Activated B cell treated with CpG ODN at 0.5 μM for 24 hours (primary cell): Measurements from ENCODE around the gene CBX7. TPM values are rescaled to one million over a fixed set of nuclear protein-coding genes. Genes with fewer than 3 reads are reported as not detected.

Experiments
- ATAC-seq: fragments of 200-7000 bp; cut with Tn5 transposase; one replicate; pipeline ENCODE4 v1.10.0; 2021; ENCODE audit warnings: low read depth, mild to moderate bottlenecking, moderate library complexity
- CTCF ChIA-PET: fragments of 350-600 bp; sonication (Branson Sonifier 250); formaldehyde crosslinking; loops from one replicate; lab custom pipeline; 2021; ENCODE audit warnings: antibody characterized with exemption; lab: Charles Lee
- POLR2A ChIA-PET: fragments of 350-600 bp; sonication (Branson Sonifier 250); formaldehyde crosslinking; loops from one replicate; lab custom pipeline; 2021; ENCODE audit warnings: antibody characterized with exemption; lab: Charles Lee
- DNase-seq: peaks from one replicate; pipeline ENCODE4 v3.0.0; 2022
- H3K27ac Mint-ChIP-seq: one replicate; pipeline ENCODE4 v1.8.0; 2020; ENCODE audit warnings: mixed read lengths
- H3K27me3 Mint-ChIP-seq: one replicate; pipeline ENCODE4 v1.8.0; 2021; ENCODE audit warnings: mixed read lengths
- H3K36me3 Mint-ChIP-seq: one replicate; pipeline ENCODE4 v1.8.0; 2021; ENCODE audit warnings: low read depth, mixed read lengths
- H3K4me1 Mint-ChIP-seq: one replicate; pipeline ENCODE4 v1.8.0; 2021; ENCODE audit warnings: mixed read lengths
- H3K4me3 Mint-ChIP-seq: one replicate; pipeline ENCODE4 v1.8.0; 2020; ENCODE audit warnings: mild to moderate bottlenecking, mixed read lengths
- H3K9me3 Mint-ChIP-seq: one replicate; pipeline ENCODE4 v1.8.0; 2020; ENCODE audit warnings: mixed read lengths
- CTCF ChIP-seq: fragments of 200-600 bp; IDR thresholded peaks from one replicate; pipeline ENCODE4 v1.8.0; 2022; ENCODE audit warnings: antibody characterized with exemption, mild to moderate bottlenecking
- intact Hi-C: fragments of 100-400 bp; cut with micrococcal nuclease; formaldehyde crosslinking; loops from one replicate; pipeline ENCODE4 v1.15.1; 2024
- total RNA-seq: library from RNA; stranded (reverse); gene quantifications from 2 replicates; pipeline ENCODE4 v1.2.3, GENCODE V29; 2022

The CBX7 gene
- total RNA-seq, 1 donor from 2014 or later, result 45.4 TPM

GRCh38 chr22:39146256-39147101 is 6.0 kb downstream of the CBX7 start:
- Mint-ChIP-seq H3K4me3 (peak overlapping the region; percentile 83), H3K27me3 (no peaks in the 10 kb centered on the region), H3K27ac (peak overlapping the region; percentile 92), H3K4me1 (peaks cover 60% of the 10 kb centered on the region), H3K36me3 (peaks cover 21% of the 10 kb centered on the region), H3K9me3 (no peaks in the 10 kb centered on the region)
- intact Hi-C loops, result no loop called here
- POLR2A ChIA-PET, result no interaction called here
- TF ChIP-seq CTCF, result no peak
- DNase-seq (no peak), ATAC-seq (no peak)
- CTCF ChIA-PET, result no interaction called here

DNA sequence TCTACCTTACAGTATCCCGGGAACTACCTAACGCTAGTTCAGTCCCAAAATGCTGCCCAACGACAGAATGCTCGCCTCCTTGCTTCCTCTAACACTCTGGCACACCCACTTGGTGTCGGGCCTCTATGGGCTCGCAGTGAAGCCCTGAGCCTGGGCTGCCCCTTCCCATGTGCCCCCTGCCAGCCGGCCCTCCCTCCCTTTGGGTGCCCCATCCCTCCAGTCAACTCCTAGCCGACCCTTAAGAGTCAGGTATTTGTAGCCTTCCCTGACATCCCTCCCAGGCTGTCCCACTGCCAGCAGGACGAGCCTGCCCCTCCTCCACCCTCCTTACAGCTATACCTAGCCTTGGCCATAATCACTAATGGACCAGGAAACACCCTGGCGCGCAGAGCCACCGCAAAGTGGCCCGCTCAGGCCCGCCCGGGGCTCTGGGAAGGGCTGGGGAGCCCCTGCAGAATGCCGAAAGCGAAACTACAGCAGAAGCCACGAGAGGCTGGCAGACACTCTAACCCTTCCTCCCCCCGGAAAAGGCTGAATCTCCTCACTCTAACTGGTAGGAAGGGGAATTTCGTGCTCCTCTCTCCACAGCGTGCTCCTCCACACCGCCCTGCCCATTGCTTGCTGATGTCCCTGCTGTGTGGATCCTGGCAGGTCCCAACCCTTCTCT is 8.2 kb downstream of the CBX7 start:
- ChIA-PET CTCF (no interaction called here), POLR2A (interaction anchor here (0.5 to 2.1 kb wide), 3 partner anchors 101 to 189 kb away, joined by 4 to 10 read pairs (median 6); partner anchors contain the start of gene RPL3)
- H3K4me3 Mint-ChIP-seq, result peak overlapping the region; percentile 92
- peaks cover 38% of the 10 kb centered on the region for H3K4me1 Mint-ChIP-seq
- peak overlapping the region; percentile 82 for H3K27ac Mint-ChIP-seq
- intact Hi-C loops, result no loop called here
- DNase-seq (peak; percentile 52), ATAC-seq (peak; percentile 40)
- H3K27me3 Mint-ChIP-seq, result no peaks in the 10 kb centered on the region
- no peak for TF ChIP-seq CTCF
- H3K9me3 Mint-ChIP-seq, result no peaks in the 10 kb centered on the region
- peaks cover 18% of the 10 kb centered on the region for H3K36me3 Mint-ChIP-seq

DNA sequence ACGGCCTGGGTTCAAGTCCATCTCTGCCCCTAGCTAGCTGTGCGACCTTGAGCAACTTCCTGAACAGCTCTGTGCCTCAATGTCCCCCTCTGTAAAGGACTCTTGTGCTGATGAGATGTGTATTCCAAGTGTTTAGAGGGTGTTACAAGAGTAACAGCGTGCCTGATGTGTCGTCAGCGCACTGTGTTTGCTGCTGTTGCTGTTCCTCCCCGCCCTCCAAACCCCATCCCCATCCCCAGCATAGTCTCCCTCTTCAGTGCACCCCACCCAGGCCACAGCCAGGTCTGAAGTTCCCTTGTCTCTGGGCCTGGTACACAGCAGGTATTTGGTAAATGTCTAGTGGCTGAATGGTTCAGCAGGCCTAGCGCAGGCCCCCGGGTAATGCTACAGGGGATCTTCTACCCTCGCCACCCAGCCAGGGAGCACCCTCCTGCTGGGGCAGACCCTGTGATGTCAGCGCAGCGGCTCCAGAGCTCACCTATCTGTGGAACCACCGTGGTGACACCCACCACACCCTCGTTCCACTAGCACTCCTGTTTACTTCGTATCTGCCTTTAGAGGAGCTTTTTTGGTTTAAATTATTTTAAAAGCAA is 10.3 kb downstream of the CBX7 start:
- intact Hi-C loops, result no loop called here
- no peak for DNase-seq
- ChIA-PET POLR2A (interaction anchor here (0.6 kb wide), 1 partner anchor 128 kb away, joined by 5 read pairs; the partner anchor contains the start of gene APOBEC3C), CTCF (interaction anchor here (0.5 to 1.1 kb wide), 3 partner anchors 17 to 387 kb away, joined by 3 to 4 read pairs (median 3); no protein-coding TSS in a partner anchor)
- Mint-ChIP-seq H3K9me3 (no peaks in the 10 kb centered on the region), H3K27ac (no peak overlapping the region), H3K4me3 (no peak overlapping the region), H3K4me1 (peaks cover 22% of the 10 kb centered on the region), H3K36me3 (peaks cover 14% of the 10 kb centered on the region), H3K27me3 (no peaks in the 10 kb centered on the region)
- ATAC-seq, result no peak
- TF ChIP-seq CTCF, result no peak

DNA sequence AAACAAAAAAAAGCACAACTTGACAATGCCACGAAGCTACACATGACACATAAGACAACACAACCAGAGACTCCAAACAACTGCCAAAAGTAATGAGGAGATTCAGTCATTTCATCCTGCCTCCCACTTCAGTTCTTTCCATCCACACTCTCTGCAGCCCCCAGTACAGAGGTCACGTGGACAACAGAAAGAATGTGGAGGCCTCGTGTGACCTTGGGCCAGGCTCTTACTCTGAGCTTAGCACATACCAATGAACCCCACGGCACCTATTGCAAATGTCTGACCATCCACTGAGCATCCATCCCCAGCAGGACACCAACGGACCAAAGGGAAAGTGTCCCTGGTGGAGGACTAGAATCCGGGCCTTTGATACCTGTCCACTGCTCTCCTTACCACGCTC is 12.5 kb downstream of the CBX7 start:
- ATAC-seq (no peak), DNase-seq (no peak)
- Mint-ChIP-seq H3K4me1 (peaks cover 12% of the 10 kb centered on the region), H3K9me3 (no peaks in the 10 kb centered on the region), H3K27me3 (no peaks in the 10 kb centered on the region), H3K27ac (no peak overlapping the region), H3K36me3 (peaks cover 22% of the 10 kb centered on the region), H3K4me3 (no peak overlapping the region)
- intact Hi-C loops, result no loop called here
- ChIA-PET POLR2A (no interaction called here), CTCF (no interaction called here)
- TF ChIP-seq CTCF, result no peak
